HUES6 (cell line): ENCODE measurements around the gene MAU2.

Experiments used
- H3K27ac ChIP-seq: 2 replicates; pipeline ENCODE4 v1.7.0; 2013; ENCODE audit warnings: low read depth, mild to moderate bottlenecking, low read length, inconsistent platforms
- H3K27me3 ChIP-seq: 2 replicates; pipeline ENCODE4 v1.6.1; 2013; ENCODE audit warnings: low read length; ENCODE audit not compliant: control insufficient read depth, insufficient read depth
- H3K36me3 ChIP-seq: 2 replicates; pipeline ENCODE4 v1.6.1; 2013; ENCODE audit warnings: low read length; ENCODE audit not compliant: control insufficient read depth, insufficient read depth
- H3K4me1 ChIP-seq: 2 replicates; pipeline ENCODE4 v1.6.1; 2013; ENCODE audit warnings: low read length; ENCODE audit not compliant: control insufficient read depth, insufficient read depth
- H3K4me3 ChIP-seq: 2 replicates; pipeline ENCODE4 v1.5.1; 2013; ENCODE audit warnings: low read depth, low read length
- H3K9ac ChIP-seq: one replicate; pipeline ENCODE4 v1.6.1; 2013; ENCODE audit warnings: mild to moderate bottlenecking, low read length
- H3K9me3 ChIP-seq: 2 replicates; pipeline ENCODE4 v1.6.1; 2013; ENCODE audit warnings: low read depth, low read length; ENCODE audit not compliant: control insufficient read depth, insufficient read depth

MAU2 gene

GRCh38 chr19:19280561-19280960, 40.1 kb upstream of the MAU2 start:
- no peaks in the 10 kb centered on the region for H3K4me1 ChIP-seq
- no peaks in the 10 kb centered on the region for H3K9me3 ChIP-seq
- H3K9ac ChIP-seq, result no peak overlapping the region
- H3K4me3 ChIP-seq, result no peak overlapping the region
- H3K36me3 ChIP-seq, result peaks cover 83% of the 10 kb centered on the region
- H3K27ac ChIP-seq, result no peak overlapping the region
- H3K27me3 ChIP-seq, result no peaks in the 10 kb centered on the region

GRCh38 chr19:19285686-19286085, 34.9 kb upstream of the MAU2 start:
- H3K4me3 ChIP-seq, result no peak overlapping the region
- H3K4me1 ChIP-seq, result no peaks in the 10 kb centered on the region
- peaks cover 74% of the 10 kb centered on the region for H3K36me3 ChIP-seq
- no peak overlapping the region for H3K9ac ChIP-seq
- H3K27ac ChIP-seq, result no peak overlapping the region
- H3K27me3 ChIP-seq, result no peaks in the 10 kb centered on the region
- H3K9me3 ChIP-seq, result no peaks in the 10 kb centered on the region

GRCh38 chr19:19292607-19293006, 28.0 kb upstream of the MAU2 start:
- Histone ChIP-seq H3K36me3 (peaks cover 76% of the 10 kb centered on the region), H3K9me3 (no peaks in the 10 kb centered on the region)

GRCh38 chr19:19294914-19295313, 25.7 kb upstream of the MAU2 start:
- no peak overlapping the region for H3K9ac ChIP-seq
- no peaks in the 10 kb centered on the region for H3K4me1 ChIP-seq
- H3K4me3 ChIP-seq, result no peak overlapping the region
- H3K9me3 ChIP-seq, result no peaks in the 10 kb centered on the region
- H3K27me3 ChIP-seq, result no peaks in the 10 kb centered on the region
- no peak overlapping the region for H3K27ac ChIP-seq
- peaks cover 64% of the 10 kb centered on the region for H3K36me3 ChIP-seq

More at GRCh38 chr19:19292607-19293006, 28.0 kb upstream of the MAU2 start:
- H3K4me1 ChIP-seq, result no peaks in the 10 kb centered on the region
- H3K9ac ChIP-seq, result no peak overlapping the region
- no peak overlapping the region for H3K27ac ChIP-seq
- H3K4me3 ChIP-seq, result no peak overlapping the region
- no peaks in the 10 kb centered on the region for H3K27me3 ChIP-seq

- Histone ChIP-seq H3K9me3 (no peaks in the 10 kb centered on the region), H3K36me3 (peaks cover 71% of the 10 kb centered on the region), H3K4me1 (no peaks in the 10 kb centered on the region), H3K4me3 (no peak overlapping the region), H3K27me3 (no peaks in the 10 kb centered on the region), H3K27ac (no peak overlapping the region), H3K9ac (no peak overlapping the region)
Measured at GRCh38 chr19:19296953-19297689, 23.5 kb upstream of the MAU2 start.

DNA sequence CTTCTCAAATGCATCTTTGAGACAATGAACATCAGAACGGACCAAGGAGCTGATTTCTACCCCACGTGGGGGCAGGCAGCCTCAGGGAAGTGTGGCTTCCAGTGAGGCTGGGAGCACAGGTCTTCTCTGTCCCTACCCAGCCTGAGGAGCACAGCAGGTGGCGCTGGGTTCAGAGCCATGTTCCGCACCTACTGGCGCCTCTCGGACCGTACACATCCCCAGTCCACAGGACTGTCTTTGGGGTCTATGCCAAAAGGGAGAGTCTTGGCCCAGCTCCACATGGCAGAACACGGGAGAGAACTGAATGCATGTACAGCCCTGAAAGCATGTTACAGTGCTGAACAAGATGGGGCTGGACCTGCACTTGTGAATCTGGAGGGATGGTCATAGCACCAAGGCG, 22.9 kb upstream of the MAU2 start:
- no peaks in the 10 kb centered on the region for H3K4me1 ChIP-seq
- no peak overlapping the region for H3K27ac ChIP-seq
- no peak overlapping the region for H3K9ac ChIP-seq
- H3K27me3 ChIP-seq, result no peaks in the 10 kb centered on the region
- no peak overlapping the region for H3K4me3 ChIP-seq
- H3K9me3 ChIP-seq, result no peaks in the 10 kb centered on the region
- H3K36me3 ChIP-seq, result peaks cover 73% of the 10 kb centered on the region

DNA sequence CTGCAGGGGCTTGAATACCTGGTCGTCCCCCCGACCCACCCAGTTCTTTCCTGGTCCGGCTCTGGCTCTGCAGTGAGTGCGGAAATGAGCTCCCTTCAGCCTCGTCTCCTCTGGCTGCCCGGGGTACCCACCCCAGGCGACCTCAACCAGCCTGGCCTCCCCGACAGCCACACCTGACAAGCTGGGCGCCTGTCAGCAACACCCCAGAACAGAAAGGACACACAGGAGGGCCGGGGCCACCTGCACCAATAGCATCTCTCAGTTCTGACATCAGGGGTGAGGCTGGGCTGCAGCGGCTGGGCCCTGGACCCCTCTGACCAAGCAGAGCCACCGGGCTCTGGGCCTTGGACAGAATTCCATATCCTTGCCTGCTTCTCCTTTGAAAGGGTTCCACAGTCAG, 20.0 kb upstream of the MAU2 start:
- no peaks in the 10 kb centered on the region for H3K27me3 ChIP-seq
- peaks cover 78% of the 10 kb centered on the region for H3K36me3 ChIP-seq
- H3K27ac ChIP-seq, result no peak overlapping the region
- H3K4me1 ChIP-seq, result no peaks in the 10 kb centered on the region
- no peak overlapping the region for H3K9ac ChIP-seq
- no peak overlapping the region for H3K4me3 ChIP-seq
- no peaks in the 10 kb centered on the region for H3K9me3 ChIP-seq

- Histone ChIP-seq H3K27me3 (no peaks in the 10 kb centered on the region), H3K9me3 (no peaks in the 10 kb centered on the region), H3K9ac (no peak overlapping the region), H3K36me3 (peaks cover 82% of the 10 kb centered on the region), H3K4me1 (no peaks in the 10 kb centered on the region), H3K4me3 (no peak overlapping the region), H3K27ac (no peak overlapping the region)
Measured at GRCh38 chr19:19303411-19303810, 17.2 kb upstream of the MAU2 start.

- Histone ChIP-seq H3K4me1 (no peaks in the 10 kb centered on the region), H3K9me3 (no peaks in the 10 kb centered on the region), H3K27me3 (no peaks in the 10 kb centered on the region), H3K4me3 (no peak overlapping the region), H3K36me3 (peaks cover 89% of the 10 kb centered on the region), H3K27ac (no peak overlapping the region), H3K9ac (no peak overlapping the region)
Measured at GRCh38 chr19:19304186-19304965, 16.3 kb upstream of the MAU2 start.

- H3K4me3 ChIP-seq, result no peak overlapping the region
- no peaks in the 10 kb centered on the region for H3K27me3 ChIP-seq
- no peak overlapping the region for H3K27ac ChIP-seq
- H3K36me3 ChIP-seq, result peaks cover 94% of the 10 kb centered on the region
- no peaks in the 10 kb centered on the region for H3K9me3 ChIP-seq
- H3K9ac ChIP-seq, result no peak overlapping the region
- no peaks in the 10 kb centered on the region for H3K4me1 ChIP-seq
Measured at GRCh38 chr19:19305066-19305465, 15.6 kb upstream of the MAU2 start.

DNA sequence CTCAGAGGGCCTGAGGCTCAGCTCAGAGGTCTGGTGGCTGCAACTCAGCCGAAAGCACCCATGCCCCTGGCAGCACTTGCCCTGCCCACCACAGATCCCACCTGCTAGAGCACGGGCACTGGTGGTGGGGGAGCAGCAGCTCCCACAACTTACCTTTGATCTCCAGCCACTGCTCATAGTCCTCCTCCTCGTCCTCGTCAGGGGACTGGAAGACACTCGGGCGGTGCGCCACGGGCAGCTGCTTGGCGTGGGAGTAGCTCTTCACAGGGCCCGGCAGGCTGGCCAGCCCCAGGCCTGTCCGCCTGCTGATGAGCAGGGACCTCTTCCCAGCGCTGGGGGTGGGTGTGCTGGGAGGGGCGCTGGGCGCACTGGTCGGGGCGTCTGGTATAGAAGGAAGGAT, 14.9 kb upstream of the MAU2 start:
- Histone ChIP-seq H3K4me3 (no peak overlapping the region), H3K27me3 (no peaks in the 10 kb centered on the region), H3K27ac (no peak overlapping the region), H3K9me3 (no peaks in the 10 kb centered on the region), H3K36me3 (peaks cover 94% of the 10 kb centered on the region), H3K9ac (no peak overlapping the region), H3K4me1 (no peaks in the 10 kb centered on the region)
